HepG2 (cell line): ENCODE measurements around the gene TF. TPM values are rescaled to one million over a fixed set of nuclear protein-coding genes. Genes with fewer than 3 reads are reported as not detected.
A peak's percentile ranks its signal among the peaks of the same experiment; 100 is the strongest.

Experiments used
- ARID3A ChIP-seq: IDR thresholded peaks from 2 replicates; pipeline ENCODE4 v1.6.1; 2012; ENCODE audit warnings: low read depth, low read length, improper control_type of control experiment
- ARNT2 ChIP-seq: sonication (generic); formaldehyde crosslinking; IDR thresholded peaks from 2 replicates; pipeline ENCODE4 v1.8.0; 2022; ENCODE audit warnings: mild to moderate bottlenecking, low read depth, missing genetic modification reagents, moderate library complexity
- ASH2L ChIP-seq: fragments of 300-600, 200-600 bp; sonication (generic); IDR thresholded peaks from 2 replicates; pipeline ENCODE4 v1.7.0; 2017; ENCODE audit warnings: low read depth, mild to moderate bottlenecking, moderate library complexity, mixed read lengths, low read length; ENCODE audit not compliant: insufficient read length
- EZH2 ChIP-seq: conservative IDR thresholded peaks from 2 replicates; pipeline ENCODE4 v1.6.1; 2012; ENCODE audit warnings: mild to moderate bottlenecking, low read depth, low read length, moderate library complexity
- FOXC1 ChIP-seq: sonication (generic); formaldehyde crosslinking; IDR thresholded peaks from 2 replicates; pipeline ENCODE4 v1.8.0; 2022; ENCODE audit warnings: mild to moderate bottlenecking, missing genetic modification reagents, borderline replicate concordance
- IRX3 ChIP-seq: sonication (generic); formaldehyde crosslinking; IDR thresholded peaks from 2 replicates; pipeline ENCODE4 v1.8.1; 2023; ENCODE audit warnings: mild to moderate bottlenecking, low read depth, missing genetic modification reagents, borderline replicate concordance
- KLF15 ChIP-seq: sonication (generic); formaldehyde crosslinking; IDR thresholded peaks from 2 replicates; pipeline ENCODE4 v1.8.1; 2023; ENCODE audit warnings: borderline replicate concordance, mild to moderate bottlenecking, inconsistent platforms, missing genetic modification reagents, mixed read lengths
- MED1 ChIP-seq: sonication (generic); formaldehyde crosslinking; IDR thresholded peaks from 2 replicates; pipeline ENCODE4 v1.4.0; 2020; ENCODE audit warnings: missing genetic modification reagents
- NPAS2 ChIP-seq: sonication (generic); formaldehyde crosslinking; IDR thresholded peaks from 2 replicates; pipeline ENCODE4 v1.8.0; 2022; ENCODE audit warnings: mild to moderate bottlenecking, missing genetic modification reagents, borderline replicate concordance
- POLR2A ChIP-seq, 2 experiments: IDR thresholded peaks; 2 replicates each; pipeline ENCODE4 v1.6.1; 2011; ENCODE audit warnings: low read depth in 2 of 2, low read length in 2 of 2, mild to moderate bottlenecking in 1 of 2, moderate library complexity in 1 of 2; ENCODE audit not compliant: insufficient read depth in 1 of 2
- PRPF4 ChIP-seq: fragments of 200-400 bp; formaldehyde crosslinking; IDR thresholded peaks from 2 replicates; pipeline ENCODE4 v1.6.1; 2016; ENCODE audit warnings: low read length, low read depth; ENCODE audit not compliant: poor library complexity, severe bottlenecking
- SMAD1 ChIP-seq: sonication (generic); formaldehyde crosslinking; IDR thresholded peaks from 2 replicates; pipeline ENCODE4 v1.4.0; 2020; ENCODE audit warnings: missing genetic modification reagents, low read depth, mild to moderate bottlenecking, borderline replicate concordance
- SMARCC2 ChIP-seq: fragments of 450-650 bp; IDR thresholded peaks from 2 replicates; pipeline ENCODE4 v1.6.1; 2017; ENCODE audit warnings: antibody characterized with exemption, mild to moderate bottlenecking
- ZBTB4 ChIP-seq: sonication (generic); formaldehyde crosslinking; IDR thresholded peaks from 2 replicates; pipeline ENCODE4 v1.4.0; 2020; ENCODE audit warnings: missing genetic modification reagents, mild to moderate bottlenecking, borderline replicate concordance
- ZNF317 ChIP-seq: sonication (generic); formaldehyde crosslinking; IDR thresholded peaks from 2 replicates; pipeline ENCODE4 v1.5.0; 2020; ENCODE audit warnings: mild to moderate bottlenecking, missing genetic modification reagents
- ZNF549 ChIP-seq: sonication (generic); formaldehyde crosslinking; IDR thresholded peaks from 2 replicates; pipeline ENCODE4 v1.5.0; 2020; ENCODE audit warnings: missing genetic modification reagents
- ZNF672 ChIP-seq: sonication (generic); formaldehyde crosslinking; IDR thresholded peaks from 2 replicates; pipeline ENCODE4 v1.8.1; 2022; ENCODE audit warnings: missing genetic modification reagents
- ZNF678 ChIP-seq: sonication (generic); formaldehyde crosslinking; IDR thresholded peaks from 2 replicates; pipeline ENCODE4 v1.4.0; 2020; ENCODE audit warnings: mild to moderate bottlenecking, missing genetic modification reagents
- ZNF720 ChIP-seq: sonication (generic); formaldehyde crosslinking; IDR thresholded peaks from 2 replicates; pipeline ENCODE4 v1.4.0; 2020; ENCODE audit warnings: missing genetic modification reagents
- ZNF749 ChIP-seq: sonication (generic); formaldehyde crosslinking; IDR thresholded peaks from 2 replicates; pipeline ENCODE4 v1.8.0; 2022; ENCODE audit warnings: mild to moderate bottlenecking, missing genetic modification reagents, moderate library complexity, borderline replicate concordance
- ZSCAN21 ChIP-seq: sonication (generic); formaldehyde crosslinking; IDR thresholded peaks from 2 replicates; pipeline ENCODE4 v1.8.0; 2022; ENCODE audit warnings: mild to moderate bottlenecking, missing genetic modification reagents, moderate library complexity, borderline replicate concordance
- polyA plus RNA-seq, 8 experiments: library from polyadenylated mRNA; depleted of rRNA in 3 of 8; stranded (reverse) in 7 of 8; unstranded in 1 of 8; fragments of >200 nt; fragmentation: Illumina TruSeq in 4 of 8; extraction: Trizol in 4 of 8; gene quantifications; 2 replicates each; pipeline versions ENCODE4 v1.2.1 to v1.2.3, GENCODE V29; 2011 to 2016; ENCODE audit warnings: low read depth in 4 of 8, missing spikeins in 1 of 8, mixed read lengths in 1 of 8; ENCODE audit not compliant: insufficient read depth in 1 of 8
- total RNA-seq, 5 experiments: library from RNA; depleted of rRNA; stranded (reverse); fragments of >200 nt; fragmentation: Illumina TruSeq; extraction: Trizol; gene quantifications; 2 replicates each; pipeline ENCODE4 v1.2.3, GENCODE V29; 2016; ENCODE audit warnings: low read depth in 1 of 5
- TF ChIP-seq, protein P1 (sequence below): sonication (generic); formaldehyde crosslinking; IDR thresholded peaks from 2 replicates; pipeline ENCODE4 v1.8.1; 2023; ENCODE audit warnings: mild to moderate bottlenecking, missing genetic modification reagents, borderline replicate concordance

TF gene
- total and polyA plus RNA-seq, 2 of the 13 experiments (the other 11 are each of a cell fraction or from before 2014, with no cell fraction given) = 10,074 to 11,821 TPM

GRCh38 chr3:133805702-133806475 is 59.7 kb downstream of the TF start, which contains the start of gene SRPRB (continued):
- peak; percentile 81 for TF ChIP-seq ZBTB4
- no peak; the same call in 1 of the 2 replicates for TF ChIP-seq FOXC1 (CRISPR knock-in tag)
- TF ChIP-seq ARID3A = no peak
- peak; percentile 49; the same call in 1 of the 2 replicates for TF ChIP-seq ZSCAN21 (CRISPR knock-in tag)
- peak; percentile 48 for TF ChIP-seq MED1 (CRISPR knock-in tag)
- TF ChIP-seq PRPF4 = no peak
- TF ChIP-seq ZNF749 = 0 out of 2 replicates have a peak, but pooled peaks have one; percentile 45
- TF ChIP-seq ZNF678 (CRISPR knock-in tag) = peak; percentile 72; the same call in 1 of the 2 replicates
- TF ChIP-seq SMAD1 (CRISPR knock-in tag) = peak; percentile 92; the same call in 1 of the 2 replicates
- no peak for TF ChIP-seq KLF15 (CRISPR knock-in tag)
- no peak for TF ChIP-seq ZNF549 (CRISPR knock-in tag)
- no peak for TF ChIP-seq EZH2
- no peak; the same call in 1 of the 2 replicates for TF ChIP-seq ZNF672
- 0 out of 2 replicates have a peak, but pooled peaks have one; percentile 32 for TF ChIP-seq IRX3 (CRISPR knock-in tag)
- no peak for TF ChIP-seq ZNF317 (CRISPR knock-in tag)
- TF ChIP-seq ZNF720 (CRISPR knock-in tag) = no peak; the same call in 1 of the 2 replicates
- TF ChIP-seq, protein P1, sequence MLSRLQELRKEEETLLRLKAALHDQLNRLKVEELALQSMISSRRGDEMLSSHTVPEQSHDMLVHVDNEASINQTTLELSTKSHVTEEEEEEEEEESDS (CRISPR knock-in tag) = 0 out of 2 replicates have a peak, but pooled peaks have one; percentile 64
- no peak for TF ChIP-seq NPAS2
- no peak for TF ChIP-seq SMARCC2
- TF ChIP-seq ASH2L = peak; percentile 73
- TF ChIP-seq POLR2A (IDR thresholded peaks at IDR 0.05; ENCODE audit: insufficient read depth in 1 of 2, low read depth in 2 of 2, low read length in 2 of 2) = peak; percentile 93 to 94
- TF ChIP-seq ARNT2 (CRISPR knock-in tag) = peak; percentile 76; the same call in 1 of the 2 replicates
